ENCODE data around the gene LMO2. TPM values are rescaled to one million over a fixed set of nuclear protein-coding genes. Genes with fewer than 3 reads are reported as not detected.

LMO2 gene
- total and polyA plus RNA-seq, 2 of the 13 experiments (the other 11 are each of a cell fraction or from before 2014, with no cell fraction given) = not detected

- ChIA-PET CTCF (ENCODE audit: low intra/inter-chr PET ratio, low total read pairs) (no interaction called here), POLR2A (no interaction called here)
- Histone ChIP-seq H3K9ac (ENCODE audit: insufficient read depth, low read depth, low read length) (no peak overlapping the region), H3K79me2 (ENCODE audit: insufficient read depth, low read length) (no peaks in the 10 kb centered on the region), H3K4me3 (replicated peaks in 1 of 3; ENCODE audit: insufficient read depth in 1 of 3, low read depth in 2 of 3, low read length in 3 of 3) (no peak overlapping the region), H3K4me2 (ENCODE audit: low read depth, low read length) (no peak overlapping the region), H3K9me3 (ENCODE audit: low read length) (no peaks in the 10 kb centered on the region), H4K20me1 (ENCODE audit: insufficient read depth, low read length) (no peaks in the 10 kb centered on the region), H2AFZ (ENCODE audit: low read length) (no peak overlapping the region), H3K27ac (ENCODE audit: extremely low read length, insufficient read depth, low read length) (no peak overlapping the region), H3K27me3 (ENCODE audit: control insufficient read depth in 1 of 2, insufficient read depth in 2 of 2, low read length in 2 of 2) (peaks cover 2 to 38% of the 10 kb centered on the region in 2 experiments; a peak in 3 of 5 replicates), H3K4me1 (ENCODE audit: insufficient read depth, low read length) (no peaks in the 10 kb centered on the region), H3K36me3 (replicated peaks in 1 of 2; ENCODE audit: control insufficient read depth in 1 of 2, insufficient read depth in 2 of 2, low read length in 2 of 2) (no peaks in the 10 kb centered on the region)
- 29% methylated on average over 4 of the region's 4 CpGs for WGBS (ENCODE audit: low lambda C conversion rate)
- no peak for DNase-seq (ENCODE audit: low spot score)
- no peak for FAIRE-seq
- BruUV-seq (replicated peaks) = no TSS peak
- intact Hi-C loops (cut with micrococcal nuclease; ENCODE audit: unreplicated experiment) = no loop called here
- no peak for ATAC-seq
- in situ Hi-C loops (cut with HindIII; ENCODE audit: extremely low pct_ligation_motif_present, low pct_unique_long_range_greater_than_20kb) = no loop called here
- TF ChIP-seq, protein P1, sequence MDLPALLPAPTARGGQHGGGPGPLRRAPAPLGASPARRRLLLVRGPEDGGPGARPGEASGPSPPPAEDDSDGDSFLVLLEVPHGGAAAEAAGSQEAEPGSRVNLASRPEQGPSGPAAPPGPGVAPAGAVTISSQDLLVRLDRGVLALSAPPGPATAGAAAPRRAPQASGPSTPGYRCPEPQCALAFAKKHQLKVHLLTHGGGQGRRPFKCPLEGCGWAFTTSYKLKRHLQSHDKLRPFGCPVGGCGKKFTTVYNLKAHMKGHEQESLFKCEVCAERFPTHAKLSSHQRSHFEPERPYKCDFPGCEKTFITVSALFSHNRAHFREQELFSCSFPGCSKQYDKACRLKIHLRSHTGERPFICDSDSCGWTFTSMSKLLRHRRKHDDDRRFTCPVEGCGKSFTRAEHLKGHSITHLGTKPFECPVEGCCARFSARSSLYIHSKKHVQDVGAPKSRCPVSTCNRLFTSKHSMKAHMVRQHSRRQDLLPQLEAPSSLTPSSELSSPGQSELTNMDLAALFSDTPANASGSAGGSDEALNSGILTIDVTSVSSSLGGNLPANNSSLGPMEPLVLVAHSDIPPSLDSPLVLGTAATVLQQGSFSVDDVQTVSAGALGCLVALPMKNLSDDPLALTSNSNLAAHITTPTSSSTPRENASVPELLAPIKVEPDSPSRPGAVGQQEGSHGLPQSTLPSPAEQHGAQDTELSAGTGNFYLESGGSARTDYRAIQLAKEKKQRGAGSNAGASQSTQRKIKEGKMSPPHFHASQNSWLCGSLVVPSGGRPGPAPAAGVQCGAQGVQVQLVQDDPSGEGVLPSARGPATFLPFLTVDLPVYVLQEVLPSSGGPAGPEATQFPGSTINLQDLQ (CRISPR knock-in tag; IDR thresholded peaks at IDR 0.05) = no peak
- no peak for TF ChIP-seq ZNF75D (CRISPR knock-in tag; IDR thresholded peaks at IDR 0.05; ENCODE audit: borderline replicate concordance)
- TF ChIP-seq GLMP (CRISPR knock-in tag; IDR thresholded peaks at IDR 0.05; ENCODE audit: borderline replicate concordance) = no peak
- TF ChIP-seq ARID3A (IDR thresholded peaks at IDR 0.05; ENCODE audit: low read depth, low read length) = no peak
Measured at GRCh38 chr11:33897761-33898375, 6.0 kb upstream of the LMO2 start.
